Muscle layer of duodenum (tissue), 2 donors: ENCODE data around the gene SORCS2.

Source experiments
- H3K27ac ChIP-seq: one replicate; pipeline ENCODE4 v1.7.0; 2013; ENCODE audit warnings: mild to moderate bottlenecking, low read length
- H3K27me3 ChIP-seq: one replicate; pipeline ENCODE4 v1.7.0; 2013; ENCODE audit warnings: low read depth, mild to moderate bottlenecking, control low read depth, low read length
- H3K36me3 ChIP-seq, 2 donors: one replicate each; pipeline ENCODE4 v1.7.0; 2013; ENCODE audit warnings: low read length in 2 of 2, control low read depth in 1 of 2, mild to moderate bottlenecking in 1 of 2; ENCODE audit not compliant: insufficient read depth in 2 of 2, control insufficient read depth in 1 of 2
- H3K4me1 ChIP-seq, 2 donors: one replicate each; pipeline ENCODE4 v1.7.0; 2013; ENCODE audit warnings: low read length in 2 of 2, mild to moderate bottlenecking in 2 of 2, control low read depth in 1 of 2, moderate library complexity in 1 of 2; ENCODE audit not compliant: insufficient read depth in 2 of 2, control insufficient read depth in 1 of 2
- H3K4me3 ChIP-seq, 2 donors: one replicate each; pipeline ENCODE4 v1.7.0; 2013; ENCODE audit warnings: low read length in 2 of 2, low read depth in 1 of 2, mild to moderate bottlenecking in 1 of 2
- H3K9me3 ChIP-seq, 2 donors: one replicate each; pipeline ENCODE4 v1.7.0; 2013; ENCODE audit warnings: low read length in 2 of 2, control low read depth in 1 of 2, mild to moderate bottlenecking in 1 of 2; ENCODE audit not compliant: control insufficient read depth in 1 of 2
- donor health status: healthy.

Gene SORCS2

GRCh38 chr4:7516096-7516772, 323.9 kb downstream of the SORCS2 start:
- H3K36me3 ChIP-seq: no peaks in the 10 kb centered on the region
- no peak overlapping the region for H3K4me3 ChIP-seq
- H3K27ac ChIP-seq: no peak overlapping the region
- H3K27me3 ChIP-seq: no peaks in the 10 kb centered on the region
- H3K4me1 ChIP-seq: peaks cover 0 to 6% of the 10 kb centered on the region in 2 donors
- no peaks in the 10 kb centered on the region for H3K9me3 ChIP-seq

GRCh38 chr4:7516773-7517144, 324.4 kb downstream of the SORCS2 start:
- Histone ChIP-seq H3K4me3 (no peak overlapping the region), H3K9me3 (no peaks in the 10 kb centered on the region), H3K27ac (no peak overlapping the region), H3K4me1 (peaks cover 0 to 6% of the 10 kb centered on the region in 2 donors), H3K27me3 (no peaks in the 10 kb centered on the region), H3K36me3 (no peaks in the 10 kb centered on the region)

- H3K27ac ChIP-seq: no peak overlapping the region
- H3K27me3 ChIP-seq: no peaks in the 10 kb centered on the region
- H3K4me3 ChIP-seq: no peak overlapping the region
- no peaks in the 10 kb centered on the region for H3K36me3 ChIP-seq
- no peaks in the 10 kb centered on the region for H3K9me3 ChIP-seq
- H3K4me1 ChIP-seq: peaks cover 0 to 6% of the 10 kb centered on the region in 2 donors
These were observed 326.7 kb downstream of the SORCS2 start for GRCh38 chr4:7518871-7519637.

GRCh38 chr4:7519638-7520376, 327.5 kb downstream of the SORCS2 start:
- Histone ChIP-seq H3K9me3 (no peaks in the 10 kb centered on the region), H3K27ac (no peak overlapping the region), H3K36me3 (no peaks in the 10 kb centered on the region), H3K27me3 (no peaks in the 10 kb centered on the region), H3K4me3 (no peak overlapping the region), H3K4me1 (peaks cover 0 to 6% of the 10 kb centered on the region in 2 donors)

DNA sequence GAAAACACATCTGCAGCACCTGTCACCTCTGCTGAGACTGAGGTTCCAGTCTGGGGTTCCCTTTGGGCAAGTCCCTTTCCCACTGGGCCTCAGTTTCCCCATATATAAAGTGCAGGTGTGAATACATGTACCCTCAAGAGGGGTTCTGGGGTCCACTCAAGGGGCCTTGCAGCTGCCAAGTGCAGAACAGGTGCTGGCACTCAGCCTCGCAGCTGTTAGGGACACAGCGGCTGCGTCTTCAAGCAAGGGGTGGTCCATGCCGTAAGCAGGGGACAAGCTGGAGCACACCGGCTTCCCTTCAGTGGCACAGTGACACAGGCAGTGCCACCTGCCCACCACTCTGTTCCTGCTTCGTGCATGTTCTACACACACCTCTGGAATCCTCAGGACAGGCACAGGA, 329.3 kb downstream of the SORCS2 start:
- no peaks in the 10 kb centered on the region for H3K9me3 ChIP-seq
- no peaks in the 10 kb centered on the region for H3K4me1 ChIP-seq
- H3K27ac ChIP-seq: no peak overlapping the region
- H3K4me3 ChIP-seq: no peak overlapping the region
- no peaks in the 10 kb centered on the region for H3K27me3 ChIP-seq
- no peaks in the 10 kb centered on the region for H3K36me3 ChIP-seq

- Histone ChIP-seq H3K4me1 (no peaks in the 10 kb centered on the region), H3K27me3 (no peaks in the 10 kb centered on the region), H3K9me3 (no peaks in the 10 kb centered on the region), H3K4me3 (no peak overlapping the region), H3K36me3 (no peaks in the 10 kb centered on the region), H3K27ac (no peak overlapping the region)
These were observed 330.3 kb downstream of the SORCS2 start for GRCh38 chr4:7522452-7523220.

DNA sequence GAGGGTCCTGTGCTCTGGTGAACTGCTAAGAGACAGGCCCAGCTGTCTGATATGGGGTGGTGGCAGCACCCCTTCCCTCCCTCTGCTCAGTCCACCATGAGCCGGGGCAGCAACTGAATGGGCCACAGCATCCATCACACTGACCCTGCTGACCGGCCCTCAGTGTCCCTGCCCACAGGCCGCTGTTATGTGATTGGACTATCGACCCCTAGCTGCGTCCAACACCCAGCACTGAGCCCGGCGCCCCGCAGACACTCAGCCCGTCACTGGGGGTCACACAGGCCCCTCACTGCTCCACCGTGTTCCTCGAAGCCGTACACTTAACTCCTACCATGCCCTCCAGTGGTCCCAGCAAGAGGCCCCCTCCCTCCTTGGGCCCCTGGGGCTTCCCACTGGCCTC, 331.2 kb downstream of the SORCS2 start:
- Histone ChIP-seq H3K4me1 (no peaks in the 10 kb centered on the region), H3K27ac (no peak overlapping the region), H3K27me3 (no peaks in the 10 kb centered on the region), H3K36me3 (no peaks in the 10 kb centered on the region), H3K4me3 (no peak overlapping the region), H3K9me3 (no peaks in the 10 kb centered on the region)

GRCh38 chr4:7524064-7524682, 331.8 kb downstream of the SORCS2 start:
- Histone ChIP-seq H3K4me3 (no peak overlapping the region), H3K27ac (no peak overlapping the region), H3K36me3 (no peaks in the 10 kb centered on the region), H3K4me1 (no peaks in the 10 kb centered on the region), H3K27me3 (no peaks in the 10 kb centered on the region), H3K9me3 (no peaks in the 10 kb centered on the region)

DNA sequence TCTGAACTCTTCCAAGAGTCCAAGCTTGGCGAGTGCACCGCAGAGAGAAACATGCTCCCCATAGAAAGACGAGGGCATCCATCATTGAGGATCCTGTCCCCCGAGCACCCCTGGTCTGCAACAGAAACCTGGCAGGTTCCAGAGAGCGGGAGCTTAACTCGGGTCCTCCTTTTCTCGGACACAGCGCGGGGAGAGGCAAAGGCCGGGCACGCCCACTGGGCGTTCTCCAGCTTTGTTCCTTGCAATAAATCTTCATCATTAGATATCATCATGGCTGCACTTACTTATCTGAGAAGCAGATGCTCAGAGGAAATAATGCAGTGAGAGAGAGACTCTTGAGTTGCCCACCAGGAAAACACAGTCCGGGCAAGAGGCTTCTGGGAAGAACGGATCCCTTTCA, 332.5 kb downstream of the SORCS2 start:
- Histone ChIP-seq H3K27me3 (no peaks in the 10 kb centered on the region), H3K36me3 (no peaks in the 10 kb centered on the region), H3K4me3 (no peak overlapping the region), H3K27ac (no peak overlapping the region), H3K9me3 (no peaks in the 10 kb centered on the region), H3K4me1 (no peaks in the 10 kb centered on the region)

DNA sequence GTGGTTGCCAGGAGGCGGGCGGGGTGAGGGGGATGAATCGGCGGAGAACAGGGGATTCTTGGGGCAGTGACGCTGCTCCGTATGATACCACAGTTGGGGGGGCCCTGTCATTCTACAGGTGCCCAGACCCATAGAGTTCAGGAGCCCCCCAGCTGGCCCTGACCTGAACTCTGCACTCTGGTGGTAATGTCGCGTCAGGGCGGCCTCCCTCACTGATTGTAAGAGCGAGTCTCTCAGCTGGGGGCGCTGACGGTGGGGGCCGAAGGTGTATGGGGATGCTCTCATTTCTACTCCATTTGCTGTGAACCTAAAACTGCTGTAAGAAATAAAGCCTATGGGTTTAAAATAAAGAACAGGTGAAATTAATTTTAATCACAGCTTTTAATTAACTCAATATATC, 334.2 kb downstream of the SORCS2 start:
- H3K9me3 ChIP-seq: no peaks in the 10 kb centered on the region
- no peaks in the 10 kb centered on the region for H3K36me3 ChIP-seq
- H3K27me3 ChIP-seq: no peaks in the 10 kb centered on the region
- H3K4me1 ChIP-seq: no peaks in the 10 kb centered on the region
- no peak overlapping the region for H3K27ac ChIP-seq
- H3K4me3 ChIP-seq: no peak overlapping the region
